HCT116 (cell line): ENCODE data around the gene GRK2.

ENCODE experiments used
- CBX3 ChIP-seq: IDR thresholded peaks from 2 replicates; pipeline ENCODE4 v1.6.1; 2012; ENCODE audit warnings: low read depth
- CEBPB ChIP-seq: IDR thresholded peaks from 2 replicates; pipeline ENCODE4 v1.6.1; 2012; ENCODE audit warnings: low read depth
- EZH2 ChIP-seq: fragments of 200-600 bp; sonication (generic); IDR thresholded peaks from 2 replicates; pipeline ENCODE4 v1.6.1; 2017; ENCODE audit warnings: antibody characterized with exemption, mixed run types
- EZH2phosphoT487 ChIP-seq: fragments of 200-600 bp; IDR thresholded peaks from 2 replicates; pipeline ENCODE4 v1.6.1; 2018; ENCODE audit warnings: antibody characterized with exemption, borderline replicate concordance
- POLR2A ChIP-seq: IDR thresholded peaks from 2 replicates; pipeline ENCODE4 v1.7.0; 2011; ENCODE audit warnings: borderline replicate concordance; ENCODE audit not compliant: insufficient read depth, insufficient read length; ENCODE audit errors: extremely low read depth
- POLR2AphosphoS5 ChIP-seq: IDR thresholded peaks from 2 replicates; pipeline ENCODE4 v1.6.1; 2011; ENCODE audit warnings: mild to moderate bottlenecking, low read depth, low read length, moderate library complexity
- RAD21 ChIP-seq: IDR thresholded peaks from 2 replicates; pipeline ENCODE4 v1.6.1; 2012; ENCODE audit warnings: low read depth, mild to moderate bottlenecking
- YY1 ChIP-seq: IDR thresholded peaks from 2 replicates; pipeline ENCODE4 v1.6.1; 2011; ENCODE audit warnings: low read length, low read depth, moderate library complexity, mild to moderate bottlenecking; ENCODE audit not compliant: insufficient replicate concordance; ENCODE audit errors: extremely low read depth
- TF ChIP-seq, protein P1 (sequence below), 3 experiments: fragments of 200-600 bp in 1 of 3; sonication (generic) in 1 of 3; IDR thresholded peaks in 2 of 3; conservative IDR thresholded peaks in 1 of 3; 2 replicates each; pipeline ENCODE4 v1.5.1; 2012 to 2017; ENCODE audit warnings: low read depth in 2 of 3, low read length in 2 of 3, antibody characterized with exemption in 1 of 3, borderline replicate concordance in 1 of 3, control low read depth in 1 of 3, mild to moderate bottlenecking in 1 of 3, mixed read lengths in 1 of 3, mixed run types in 1 of 3, moderate library complexity in 1 of 3; ENCODE audit not compliant: insufficient read depth in 1 of 3
- TF ChIP-seq, protein P2 (sequence below): IDR thresholded peaks from 2 replicates; pipeline ENCODE4 v1.6.1; 2012

DNA sequence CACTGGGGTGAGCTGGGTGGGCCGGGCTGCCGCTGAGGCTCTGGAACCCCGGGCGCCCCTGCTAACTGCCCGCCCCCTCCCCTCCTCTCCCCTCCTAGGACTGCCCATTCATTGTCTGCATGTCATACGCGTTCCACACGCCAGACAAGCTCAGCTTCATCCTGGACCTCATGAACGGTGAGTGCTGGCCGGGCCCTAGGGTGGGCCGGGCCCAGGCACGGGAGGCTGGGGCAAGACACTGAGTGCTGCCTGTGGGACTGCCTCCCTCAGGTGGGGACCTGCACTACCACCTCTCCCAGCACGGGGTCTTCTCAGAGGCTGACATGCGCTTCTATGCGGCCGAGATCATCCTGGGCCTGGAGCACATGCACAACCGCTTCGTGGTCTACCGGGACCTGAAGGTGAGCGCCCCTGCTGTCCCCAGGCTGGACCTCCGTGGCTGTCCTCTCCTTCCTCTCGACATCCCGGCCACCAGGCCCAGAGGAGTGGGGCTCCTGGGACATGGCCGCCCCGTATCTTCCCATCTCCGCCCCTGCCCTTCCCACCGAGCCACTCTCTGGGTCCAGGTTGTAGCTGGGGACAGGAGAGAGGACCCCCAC, 15.4 kb downstream of the GRK2 start:
- no peak for TF ChIP-seq EZH2phosphoT487
- no peak for TF ChIP-seq EZH2
- TF ChIP-seq, protein P1, sequence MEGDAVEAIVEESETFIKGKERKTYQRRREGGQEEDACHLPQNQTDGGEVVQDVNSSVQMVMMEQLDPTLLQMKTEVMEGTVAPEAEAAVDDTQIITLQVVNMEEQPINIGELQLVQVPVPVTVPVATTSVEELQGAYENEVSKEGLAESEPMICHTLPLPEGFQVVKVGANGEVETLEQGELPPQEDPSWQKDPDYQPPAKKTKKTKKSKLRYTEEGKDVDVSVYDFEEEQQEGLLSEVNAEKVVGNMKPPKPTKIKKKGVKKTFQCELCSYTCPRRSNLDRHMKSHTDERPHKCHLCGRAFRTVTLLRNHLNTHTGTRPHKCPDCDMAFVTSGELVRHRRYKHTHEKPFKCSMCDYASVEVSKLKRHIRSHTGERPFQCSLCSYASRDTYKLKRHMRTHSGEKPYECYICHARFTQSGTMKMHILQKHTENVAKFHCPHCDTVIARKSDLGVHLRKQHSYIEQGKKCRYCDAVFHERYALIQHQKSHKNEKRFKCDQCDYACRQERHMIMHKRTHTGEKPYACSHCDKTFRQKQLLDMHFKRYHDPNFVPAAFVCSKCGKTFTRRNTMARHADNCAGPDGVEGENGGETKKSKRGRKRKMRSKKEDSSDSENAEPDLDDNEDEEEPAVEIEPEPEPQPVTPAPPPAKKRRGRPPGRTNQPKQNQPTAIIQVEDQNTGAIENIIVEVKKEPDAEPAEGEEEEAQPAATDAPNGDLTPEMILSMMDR (IDR thresholded peaks at IDR 0.05 in 2 of 3, conservative IDR thresholded peaks at IDR 0.05 in 1 of 3; ENCODE audit: borderline replicate concordance in 1 of 3, insufficient read depth in 1 of 3, low read depth in 2 of 3, low read length in 2 of 3): no peak
- no peak for TF ChIP-seq YY1
- no peak for TF ChIP-seq POLR2AphosphoS5
- TF ChIP-seq RAD21: no peak
- TF ChIP-seq POLR2A: no peak
- TF ChIP-seq CEBPB: no peak
- TF ChIP-seq, protein P2, sequence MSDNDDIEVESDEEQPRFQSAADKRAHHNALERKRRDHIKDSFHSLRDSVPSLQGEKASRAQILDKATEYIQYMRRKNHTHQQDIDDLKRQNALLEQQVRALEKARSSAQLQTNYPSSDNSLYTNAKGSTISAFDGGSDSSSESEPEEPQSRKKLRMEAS: no peak
- no peak for TF ChIP-seq CBX3
